Measurements from ENCODE around the gene SLC16A12. TPM values are rescaled to one million over a fixed set of nuclear protein-coding genes. Genes with fewer than 3 reads are reported as not detected.

Gene SLC16A12
- polyA plus RNA-seq, 1 donor (not counting 4 experiments of a cell fraction or from before 2014, with no cell fraction given): 0.10 TPM

- dilution Hi-C loops (cut with MboI; ENCODE audit: extremely low pct_ligation_motif_present, low sequenced_read_pairs): no loop called here
- Histone ChIP-seq H3K9me1 (ENCODE audit: control insufficient read depth, extremely low read depth, insufficient read depth, low read length) (no peaks in the 10 kb centered on the region), H4K20me1 (ENCODE audit: control insufficient read depth, extremely low read depth, insufficient read depth, low read length) (no peaks in the 10 kb centered on the region), H3K9me3 (ENCODE audit: control insufficient read depth, low read depth, low read length) (no peaks in the 10 kb centered on the region), H3K4me3 (ENCODE audit: control insufficient read depth in 2 of 3, extremely low read depth in 1 of 3, insufficient read depth in 2 of 3, low read depth in 1 of 3, low read length in 3 of 3) (no peak overlapping the region), H3K36me3 (ENCODE audit: control insufficient read depth in 2 of 2, extremely low read depth in 1 of 2, insufficient read depth in 2 of 2, low read length in 2 of 2) (no peaks in the 10 kb centered on the region), H3K4me1 (ENCODE audit: control insufficient read depth, extremely low read depth, insufficient read depth, low read length) (peaks cover 27% of the 10 kb centered on the region), H2AFZ (ENCODE audit: control insufficient read depth, low read length) (no peak overlapping the region), H3K27ac (ENCODE audit: control insufficient read depth, insufficient read depth, low read length) (no peak overlapping the region), H3K9ac (ENCODE audit: control insufficient read depth, extremely low read depth, insufficient read depth, low read length) (no peak overlapping the region), H3K4me2 (ENCODE audit: control insufficient read depth, extremely low read depth, insufficient read depth, low read depth, low read length) (peak overlapping the region; percentile 6), H3K79me2 (ENCODE audit: control insufficient read depth, insufficient read depth, low read length) (no peaks in the 10 kb centered on the region), H3K27me3 (ENCODE audit: control insufficient read depth, extremely low read depth, insufficient read depth, low read length) (no peaks in the 10 kb centered on the region)
- DNase-seq (ENCODE audit: low read depth, low spot score) (peak; percentile 59), FAIRE-seq (peak; percentile 69)
- TF ChIP-seq CTCF (optimal IDR thresholded peaks at IDR 0.05 in 1 of 3, IDR thresholded peaks at IDR 0.05 in 1 of 3, conservative IDR thresholded peaks at IDR 0.05 in 1 of 3; ENCODE audit: extremely low read depth in 1 of 3, insufficient read depth in 2 of 3, low read length in 3 of 3) (no peak), EZH2 (IDR thresholded peaks at IDR 0.05; ENCODE audit: low read length) (no peak)
Measured at GRCh38 chr10:89431977-89432376, 103.4 kb downstream of the SLC16A12 start.

GRCh38 chr10:89428877-89429276, 106.5 kb downstream of the SLC16A12 start:
- FAIRE-seq: no peak

More at GRCh38 chr10:89428877-89429276, 106.5 kb downstream of the SLC16A12 start:
- Histone ChIP-seq H3K9me1 (ENCODE audit: control insufficient read depth, extremely low read depth, insufficient read depth, low read length) (no peaks in the 10 kb centered on the region), H3K27me3 (ENCODE audit: control insufficient read depth, extremely low read depth, insufficient read depth, low read length) (no peaks in the 10 kb centered on the region), H3K79me2 (ENCODE audit: control insufficient read depth, insufficient read depth, low read length) (no peaks in the 10 kb centered on the region), H4K20me1 (ENCODE audit: control insufficient read depth, extremely low read depth, insufficient read depth, low read length) (no peaks in the 10 kb centered on the region), H3K9me3 (ENCODE audit: control insufficient read depth, low read depth, low read length) (no peaks in the 10 kb centered on the region), H3K4me3 (ENCODE audit: control insufficient read depth in 2 of 3, extremely low read depth in 1 of 3, insufficient read depth in 2 of 3, low read depth in 1 of 3, low read length in 3 of 3) (no peak overlapping the region), H3K4me1 (ENCODE audit: control insufficient read depth, extremely low read depth, insufficient read depth, low read length) (peaks cover 34% of the 10 kb centered on the region), H3K9ac (ENCODE audit: control insufficient read depth, extremely low read depth, insufficient read depth, low read length) (no peak overlapping the region), H3K4me2 (ENCODE audit: control insufficient read depth, extremely low read depth, insufficient read depth, low read depth, low read length) (no peak overlapping the region), H2AFZ (ENCODE audit: control insufficient read depth, low read length) (no peak overlapping the region), H3K36me3 (ENCODE audit: control insufficient read depth in 2 of 2, extremely low read depth in 1 of 2, insufficient read depth in 2 of 2, low read length in 2 of 2) (no peaks in the 10 kb centered on the region), H3K27ac (ENCODE audit: control insufficient read depth, insufficient read depth, low read length) (no peak overlapping the region)
- DNase-seq (ENCODE audit: low read depth, low spot score): no peak
- no peak for TF ChIP-seq CTCF (optimal IDR thresholded peaks at IDR 0.05 in 1 of 3, IDR thresholded peaks at IDR 0.05 in 1 of 3, conservative IDR thresholded peaks at IDR 0.05 in 1 of 3; ENCODE audit: extremely low read depth in 1 of 3, insufficient read depth in 2 of 3, low read length in 3 of 3)
- TF ChIP-seq EZH2 (IDR thresholded peaks at IDR 0.05; ENCODE audit: low read length): no peak
- dilution Hi-C loops (cut with MboI; ENCODE audit: extremely low pct_ligation_motif_present, low sequenced_read_pairs): no loop called here

Measured in keratinocyte (primary cell).